GM23338 (cell line): ENCODE results near the gene KRT79. TPM values are rescaled to one million over a fixed set of nuclear protein-coding genes. Genes with fewer than 3 reads are reported as not detected.

Experiments used
- ATAC-seq: fragments of 200-7000 bp; cut with Tn5 transposase; 3 replicates; pipeline ENCODE4 v1.9.1; 2020
- DNase-seq: peaks from one replicate; pipeline ENCODE4 v3.0.0-alpha.2; 2015; ENCODE audit warnings: low spot score
- H2AFZ ChIP-seq: fragments of 200-600 bp; sonication (generic); 2 replicates; pipeline ENCODE4 v1.8.0; 2016; ENCODE audit warnings: antibody characterized with exemption, mild to moderate bottlenecking, moderate library complexity
- H3F3A ChIP-seq: fragments of 200-600 bp; sonication (generic); replicated peaks from 2 replicates; pipeline ENCODE4 v1.8.0; 2017; ENCODE audit warnings: antibody characterized with exemption, mixed run types, low read depth
- H3K27ac ChIP-seq: fragments of 200-600 bp; sonication (generic); 2 replicates; pipeline ENCODE4 v1.6.1; 2016; ENCODE audit warnings: low read depth
- H3K27me3 ChIP-seq: fragments of 200-600 bp; sonication (generic); 2 replicates; pipeline ENCODE4 v1.8.0; 2016; ENCODE audit warnings: mild to moderate bottlenecking, mixed run types, moderate library complexity; ENCODE audit not compliant: insufficient read depth
- H3K36me3 ChIP-seq: fragments of 200-600 bp; sonication (generic); 2 replicates; pipeline ENCODE4 v1.8.0; 2016; ENCODE audit warnings: mild to moderate bottlenecking; ENCODE audit not compliant: insufficient read depth
- H3K4me1 ChIP-seq: fragments of 200-600 bp; sonication (generic); 2 replicates; pipeline ENCODE4 v1.8.0; 2016; ENCODE audit warnings: mild to moderate bottlenecking, moderate library complexity; ENCODE audit not compliant: insufficient read depth
- H3K4me2 ChIP-seq: fragments of 200-600 bp; sonication (generic); 2 replicates; pipeline ENCODE4 v1.7.1; 2017; ENCODE audit warnings: mixed run types
- H3K4me3 ChIP-seq: fragments of 200-600 bp; sonication (generic); 2 replicates; pipeline ENCODE4 v1.6.1; 2016; ENCODE audit warnings: mixed run types
- H3K79me2 ChIP-seq: fragments of 200-600 bp; sonication (generic); replicated peaks from 2 replicates; pipeline ENCODE4 v1.8.0; 2017; ENCODE audit warnings: mild to moderate bottlenecking; ENCODE audit not compliant: insufficient read depth
- H3K9me2 ChIP-seq: fragments of 200-600 bp; sonication (generic); 2 replicates; pipeline ENCODE4 v1.8.0; 2017; ENCODE audit not compliant: insufficient read depth
- H4K20me1 ChIP-seq: fragments of 200-600 bp; sonication (generic); replicated peaks from 2 replicates; pipeline ENCODE4 v1.8.0; 2017; ENCODE audit warnings: mild to moderate bottlenecking; ENCODE audit not compliant: insufficient read depth
- H3K27ac Mint-ChIP-seq: 2 replicates; pipeline ENCODE4 v1.8.0; 2020; ENCODE audit warnings: inconsistent platforms, mild to moderate bottlenecking, moderate library complexity, mixed read lengths
- H3K27me3 Mint-ChIP-seq: 3 replicates; pipeline ENCODE4 v1.8.0; 2022; ENCODE audit warnings: low read depth, mild to moderate bottlenecking, moderate library complexity, mixed read lengths, inconsistent platforms; ENCODE audit not compliant: insufficient read depth, poor library complexity
- H3K36me3 Mint-ChIP-seq: 3 replicates; pipeline ENCODE4 v1.8.0; 2021; ENCODE audit warnings: low read depth, mild to moderate bottlenecking, inconsistent platforms, moderate library complexity, mixed read lengths
- H3K4me1 Mint-ChIP-seq: 3 replicates; pipeline ENCODE4 v1.8.0; 2020; ENCODE audit warnings: mild to moderate bottlenecking, inconsistent platforms, mixed read lengths
- H3K4me3 Mint-ChIP-seq: 3 replicates; pipeline ENCODE4 v1.8.0; 2021; ENCODE audit warnings: moderate library complexity, mild to moderate bottlenecking, inconsistent platforms, mixed read lengths
- H3K9me3 Mint-ChIP-seq: 3 replicates; pipeline ENCODE4 v1.8.0; 2020; ENCODE audit warnings: moderate library complexity, mild to moderate bottlenecking, inconsistent platforms, mixed read lengths
- CREB1 ChIP-seq: fragments of 250-450 bp; sonication (Bioruptor Pico); IDR thresholded peaks from 2 replicates; pipeline ENCODE4 v1.5.0; 2020; ENCODE audit warnings: low read depth, mild to moderate bottlenecking, moderate library complexity
- EZH2 ChIP-seq: fragments of 200-600 bp; sonication (generic); IDR thresholded peaks from one replicate; pipeline ENCODE4 v1.8.0; 2017; ENCODE audit warnings: antibody characterized with exemption, mild to moderate bottlenecking, low read depth; ENCODE audit not compliant: unreplicated experiment
- EZH2phosphoT487 ChIP-seq: fragments of 200-600 bp; sonication (generic); IDR thresholded peaks from one replicate; pipeline ENCODE4 v1.8.1; 2018; ENCODE audit warnings: antibody characterized with exemption; ENCODE audit not compliant: unreplicated experiment
- JUNB ChIP-seq: IDR thresholded peaks from one replicate; pipeline ENCODE4 v1.6.1; 2016; ENCODE audit warnings: antibody characterized with exemption; ENCODE audit not compliant: unreplicated experiment
- POLR2AphosphoS5 ChIP-seq: IDR thresholded peaks from 2 replicates; pipeline ENCODE4 v1.6.1; 2016; ENCODE audit warnings: antibody characterized with exemption, low read depth
- STAT1 ChIP-seq: IDR thresholded peaks from one replicate; pipeline ENCODE4 v1.6.1; 2016; ENCODE audit warnings: antibody characterized with exemption; ENCODE audit not compliant: unreplicated experiment
- ZNF114 ChIP-seq: fragments of 250-450 bp; sonication (Bioruptor Pico); IDR thresholded peaks from 2 replicates; pipeline ENCODE4 v1.5.0; 2020; ENCODE audit warnings: mild to moderate bottlenecking, moderate library complexity
- ZNF331 ChIP-seq: fragments of 250-450 bp; sonication (Bioruptor Pico); IDR thresholded peaks from 2 replicates; pipeline ENCODE4 v1.5.0; 2020; ENCODE audit warnings: low read depth, mild to moderate bottlenecking, moderate library complexity
- polyA plus RNA-seq: library from polyadenylated mRNA; unstranded; fragments of >200 nt; fragmentation: Nextera tagmentation; extraction: Ambion mirVana; gene quantifications from 2 replicates; pipeline ENCODE4 v1.2.1, GENCODE V29; 2016
- total RNA-seq: library from RNA; depleted of rRNA; stranded (reverse); fragments of >200 nt; shearing (Covaris generic); gene quantifications from 2 replicates; pipeline ENCODE4 v1.2.3, GENCODE V29; 2014
- TF ChIP-seq, protein P1 (sequence below), 2 experiments: fragments of 200-600 bp in 1 of 2; sonication (generic) in 1 of 2; conservative IDR thresholded peaks; 2 replicates each; pipeline versions ENCODE4 v1.5.1 to v1.6.1; 2016 to 2017; ENCODE audit warnings: antibody characterized with exemption in 2 of 2, low read depth in 2 of 2, mild to moderate bottlenecking in 2 of 2, moderate library complexity in 1 of 2
- TF ChIP-seq, protein P2 (sequence below): IDR thresholded peaks from one replicate; pipeline ENCODE4 v1.6.1; 2018; ENCODE audit warnings: antibody characterized with exemption; ENCODE audit not compliant: unreplicated experiment
- TF ChIP-seq, protein P3 (sequence below): fragments of 250-450 bp; sonication (Bioruptor Pico); IDR thresholded peaks from 2 replicates; pipeline ENCODE4 v1.5.0; 2020; ENCODE audit warnings: mild to moderate bottlenecking, moderate library complexity

The KRT79 gene
- total and polyA plus RNA-seq, 2 experiments from 2014 or later, result 0.21 TPM; not detected in 1

DNA sequence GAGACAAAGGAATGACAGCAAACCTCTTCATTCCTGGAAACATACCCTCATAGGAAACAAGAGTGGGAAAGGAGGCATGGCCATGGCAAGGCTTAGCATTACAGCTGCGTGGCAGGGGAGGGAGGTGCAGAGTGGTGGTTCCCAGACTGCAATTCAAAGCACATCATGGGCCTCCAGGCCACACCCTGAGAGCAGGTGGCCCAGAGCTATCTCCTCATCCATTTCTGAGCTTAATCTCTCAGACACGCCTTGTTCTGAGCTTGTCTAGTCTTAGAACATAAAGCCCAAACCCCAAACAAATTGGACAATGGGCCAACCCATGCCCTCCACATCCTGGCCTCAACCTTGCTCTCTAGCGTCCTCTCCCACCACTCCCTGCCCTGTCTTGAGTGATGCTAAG, 32.3 kb downstream of the KRT79 start (continued):
- TF ChIP-seq, protein P1, sequence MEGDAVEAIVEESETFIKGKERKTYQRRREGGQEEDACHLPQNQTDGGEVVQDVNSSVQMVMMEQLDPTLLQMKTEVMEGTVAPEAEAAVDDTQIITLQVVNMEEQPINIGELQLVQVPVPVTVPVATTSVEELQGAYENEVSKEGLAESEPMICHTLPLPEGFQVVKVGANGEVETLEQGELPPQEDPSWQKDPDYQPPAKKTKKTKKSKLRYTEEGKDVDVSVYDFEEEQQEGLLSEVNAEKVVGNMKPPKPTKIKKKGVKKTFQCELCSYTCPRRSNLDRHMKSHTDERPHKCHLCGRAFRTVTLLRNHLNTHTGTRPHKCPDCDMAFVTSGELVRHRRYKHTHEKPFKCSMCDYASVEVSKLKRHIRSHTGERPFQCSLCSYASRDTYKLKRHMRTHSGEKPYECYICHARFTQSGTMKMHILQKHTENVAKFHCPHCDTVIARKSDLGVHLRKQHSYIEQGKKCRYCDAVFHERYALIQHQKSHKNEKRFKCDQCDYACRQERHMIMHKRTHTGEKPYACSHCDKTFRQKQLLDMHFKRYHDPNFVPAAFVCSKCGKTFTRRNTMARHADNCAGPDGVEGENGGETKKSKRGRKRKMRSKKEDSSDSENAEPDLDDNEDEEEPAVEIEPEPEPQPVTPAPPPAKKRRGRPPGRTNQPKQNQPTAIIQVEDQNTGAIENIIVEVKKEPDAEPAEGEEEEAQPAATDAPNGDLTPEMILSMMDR (conservative IDR thresholded peaks at IDR 0.05; ENCODE audit: low read depth in 2 of 2), result no peak
- TF ChIP-seq POLR2AphosphoS5, result no peak
- TF ChIP-seq ZNF114 (CRISPR knock-in tag), result no peak
- TF ChIP-seq ZNF331 (CRISPR knock-in tag), result no peak

DNA sequence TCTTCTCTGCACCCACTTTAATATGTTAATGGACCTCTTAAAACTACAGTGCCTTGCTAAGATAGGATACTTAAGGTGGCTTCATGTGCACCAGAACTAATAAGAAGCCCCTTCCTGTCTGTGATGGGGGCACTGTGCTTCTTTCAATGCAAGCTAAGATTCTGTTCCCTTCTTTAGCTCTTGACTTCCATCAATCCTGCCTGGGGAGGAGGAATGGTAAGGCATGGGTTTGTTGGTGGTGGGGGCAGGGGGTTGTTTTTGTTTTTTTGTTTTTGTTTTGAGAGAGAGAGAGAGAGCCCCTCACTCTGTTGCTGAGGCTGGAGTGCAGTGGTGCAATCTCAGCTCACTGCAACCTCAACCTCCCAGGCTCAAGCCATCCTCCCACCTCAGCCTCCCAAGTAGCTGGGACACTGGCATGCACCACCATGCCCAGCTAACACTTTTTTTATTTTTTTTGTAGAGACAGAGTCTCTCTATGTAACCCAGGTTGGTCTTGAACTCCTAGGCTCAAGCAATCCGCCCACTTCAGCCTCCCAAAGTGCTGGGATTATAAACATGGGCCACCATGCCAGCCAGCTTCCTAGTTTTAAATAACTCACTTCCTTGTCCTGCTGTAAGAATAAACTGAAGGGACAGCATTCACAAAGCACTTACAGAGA, 33.7 kb downstream of the KRT79 start:
- no peak overlapping the region for H3K27ac ChIP-seq
- H3K4me3 ChIP-seq, result 0 out of 2 replicates have a peak overlapping the region, but pooled peaks have one; percentile 26
- H3K36me3 Mint-ChIP-seq, result no peaks in the 10 kb centered on the region
- H3K4me1 Mint-ChIP-seq, result peaks cover 36% of the 10 kb centered on the region
- peaks cover 37% of the 10 kb centered on the region for H3K4me1 ChIP-seq
- TF ChIP-seq STAT1 (no peak), EZH2phosphoT487 (no peak), ZNF331 (CRISPR knock-in tag) (no peak), EZH2 (no peak), POLR2AphosphoS5 (no peak), CREB1 (no peak), JUNB (no peak), ZNF114 (CRISPR knock-in tag) (no peak)
- TF ChIP-seq, protein P2, sequence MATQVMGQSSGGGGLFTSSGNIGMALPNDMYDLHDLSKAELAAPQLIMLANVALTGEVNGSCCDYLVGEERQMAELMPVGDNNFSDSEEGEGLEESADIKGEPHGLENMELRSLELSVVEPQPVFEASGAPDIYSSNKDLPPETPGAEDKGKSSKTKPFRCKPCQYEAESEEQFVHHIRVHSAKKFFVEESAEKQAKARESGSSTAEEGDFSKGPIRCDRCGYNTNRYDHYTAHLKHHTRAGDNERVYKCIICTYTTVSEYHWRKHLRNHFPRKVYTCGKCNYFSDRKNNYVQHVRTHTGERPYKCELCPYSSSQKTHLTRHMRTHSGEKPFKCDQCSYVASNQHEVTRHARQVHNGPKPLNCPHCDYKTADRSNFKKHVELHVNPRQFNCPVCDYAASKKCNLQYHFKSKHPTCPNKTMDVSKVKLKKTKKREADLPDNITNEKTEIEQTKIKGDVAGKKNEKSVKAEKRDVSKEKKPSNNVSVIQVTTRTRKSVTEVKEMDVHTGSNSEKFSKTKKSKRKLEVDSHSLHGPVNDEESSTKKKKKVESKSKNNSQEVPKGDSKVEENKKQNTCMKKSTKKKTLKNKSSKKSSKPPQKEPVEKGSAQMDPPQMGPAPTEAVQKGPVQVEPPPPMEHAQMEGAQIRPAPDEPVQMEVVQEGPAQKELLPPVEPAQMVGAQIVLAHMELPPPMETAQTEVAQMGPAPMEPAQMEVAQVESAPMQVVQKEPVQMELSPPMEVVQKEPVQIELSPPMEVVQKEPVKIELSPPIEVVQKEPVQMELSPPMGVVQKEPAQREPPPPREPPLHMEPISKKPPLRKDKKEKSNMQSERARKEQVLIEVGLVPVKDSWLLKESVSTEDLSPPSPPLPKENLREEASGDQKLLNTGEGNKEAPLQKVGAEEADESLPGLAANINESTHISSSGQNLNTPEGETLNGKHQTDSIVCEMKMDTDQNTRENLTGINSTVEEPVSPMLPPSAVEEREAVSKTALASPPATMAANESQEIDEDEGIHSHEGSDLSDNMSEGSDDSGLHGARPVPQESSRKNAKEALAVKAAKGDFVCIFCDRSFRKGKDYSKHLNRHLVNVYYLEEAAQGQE, result no peak
- TF ChIP-seq, protein P3, sequence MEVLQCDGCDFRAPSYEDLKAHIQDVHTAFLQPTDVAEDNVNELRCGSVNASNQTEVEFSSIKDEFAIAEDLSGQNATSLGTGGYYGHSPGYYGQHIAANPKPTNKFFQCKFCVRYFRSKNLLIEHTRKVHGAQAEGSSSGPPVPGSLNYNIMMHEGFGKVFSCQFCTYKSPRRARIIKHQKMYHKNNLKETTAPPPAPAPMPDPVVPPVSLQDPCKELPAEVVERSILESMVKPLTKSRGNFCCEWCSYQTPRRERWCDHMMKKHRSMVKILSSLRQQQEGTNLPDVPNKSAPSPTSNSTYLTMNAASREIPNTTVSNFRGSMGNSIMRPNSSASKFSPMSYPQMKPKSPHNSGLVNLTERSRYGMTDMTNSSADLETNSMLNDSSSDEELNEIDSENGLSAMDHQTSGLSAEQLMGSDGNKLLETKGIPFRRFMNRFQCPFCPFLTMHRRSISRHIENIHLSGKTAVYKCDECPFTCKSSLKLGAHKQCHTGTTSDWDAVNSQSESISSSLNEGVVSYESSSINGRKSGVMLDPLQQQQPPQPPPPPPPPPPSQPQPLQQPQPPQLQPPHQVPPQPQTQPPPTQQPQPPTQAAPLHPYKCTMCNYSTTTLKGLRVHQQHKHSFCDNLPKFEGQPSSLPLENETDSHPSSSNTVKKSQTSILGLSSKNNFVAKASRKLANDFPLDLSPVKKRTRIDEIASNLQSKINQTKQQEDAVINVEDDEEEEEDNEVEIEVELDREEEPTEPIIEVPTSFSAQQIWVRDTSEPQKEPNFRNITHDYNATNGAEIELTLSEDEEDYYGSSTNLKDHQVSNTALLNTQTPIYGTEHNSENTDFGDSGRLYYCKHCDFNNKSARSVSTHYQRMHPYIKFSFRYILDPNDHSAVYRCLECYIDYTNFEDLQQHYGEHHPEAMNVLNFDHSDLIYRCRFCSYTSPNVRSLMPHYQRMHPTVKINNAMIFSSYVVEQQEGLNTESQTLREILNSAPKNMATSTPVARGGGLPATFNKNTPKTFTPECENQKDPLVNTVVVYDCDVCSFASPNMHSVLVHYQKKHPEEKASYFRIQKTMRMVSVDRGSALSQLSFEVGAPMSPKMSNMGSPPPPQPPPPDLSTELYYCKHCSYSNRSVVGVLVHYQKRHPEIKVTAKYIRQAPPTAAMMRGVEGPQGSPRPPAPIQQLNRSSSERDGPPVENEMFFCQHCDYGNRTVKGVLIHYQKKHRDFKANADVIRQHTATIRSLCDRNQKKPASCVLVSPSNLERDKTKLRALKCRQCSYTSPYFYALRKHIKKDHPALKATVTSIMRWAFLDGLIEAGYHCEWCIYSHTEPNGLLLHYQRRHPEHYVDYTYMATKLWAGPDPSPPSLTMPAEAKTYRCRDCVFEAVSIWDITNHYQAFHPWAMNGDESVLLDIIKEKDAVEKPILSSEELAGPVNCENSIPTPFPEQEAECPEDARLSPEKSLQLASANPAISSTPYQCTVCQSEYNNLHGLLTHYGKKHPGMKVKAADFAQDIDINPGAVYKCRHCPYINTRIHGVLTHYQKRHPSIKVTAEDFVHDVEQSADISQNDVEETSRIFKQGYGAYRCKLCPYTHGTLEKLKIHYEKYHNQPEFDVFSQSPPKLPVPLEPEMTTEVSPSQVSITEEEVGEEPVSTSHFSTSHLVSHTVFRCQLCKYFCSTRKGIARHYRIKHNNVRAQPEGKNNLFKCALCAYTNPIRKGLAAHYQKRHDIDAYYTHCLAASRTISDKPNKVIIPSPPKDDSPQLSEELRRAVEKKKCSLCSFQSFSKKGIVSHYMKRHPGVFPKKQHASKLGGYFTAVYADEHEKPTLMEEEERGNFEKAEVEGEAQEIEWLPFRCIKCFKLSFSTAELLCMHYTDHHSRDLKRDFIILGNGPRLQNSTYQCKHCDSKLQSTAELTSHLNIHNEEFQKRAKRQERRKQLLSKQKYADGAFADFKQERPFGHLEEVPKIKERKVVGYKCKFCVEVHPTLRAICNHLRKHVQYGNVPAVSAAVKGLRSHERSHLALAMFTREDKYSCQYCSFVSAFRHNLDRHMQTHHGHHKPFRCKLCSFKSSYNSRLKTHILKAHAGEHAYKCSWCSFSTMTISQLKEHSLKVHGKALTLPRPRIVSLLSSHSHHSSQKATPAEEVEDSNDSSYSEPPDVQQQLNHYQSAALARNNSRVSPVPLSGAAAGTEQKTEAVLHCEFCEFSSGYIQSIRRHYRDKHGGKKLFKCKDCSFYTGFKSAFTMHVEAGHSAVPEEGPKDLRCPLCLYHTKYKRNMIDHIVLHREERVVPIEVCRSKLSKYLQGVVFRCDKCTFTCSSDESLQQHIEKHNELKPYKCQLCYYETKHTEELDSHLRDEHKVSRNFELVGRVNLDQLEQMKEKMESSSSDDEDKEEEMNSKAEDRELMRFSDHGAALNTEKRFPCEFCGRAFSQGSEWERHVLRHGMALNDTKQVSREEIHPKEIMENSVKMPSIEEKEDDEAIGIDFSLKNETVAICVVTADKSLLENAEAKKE (CRISPR knock-in tag), result no peak
- no peaks in the 10 kb centered on the region for H4K20me1 ChIP-seq
- 0 out of 2 replicates have a peak overlapping the region, but pooled peaks have one; percentile 8 for H3K27ac Mint-ChIP-seq
- H3K27me3 ChIP-seq, result no peaks in the 10 kb centered on the region
- H3K9me2 ChIP-seq, result no peaks in the 10 kb centered on the region
- no peaks in the 10 kb centered on the region for H3K36me3 ChIP-seq
- H3K79me2 ChIP-seq, result no peaks in the 10 kb centered on the region
- H3K27me3 Mint-ChIP-seq, result peaks cover 4% of the 10 kb centered on the region
- H3F3A ChIP-seq, result no peaks in the 10 kb centered on the region
- H3K4me2 ChIP-seq, result peak overlapping the region; percentile 73
- H3K9me3 Mint-ChIP-seq, result no peaks in the 10 kb centered on the region
- H2AFZ ChIP-seq, result no peak overlapping the region; the same call in 1 of the 2 replicates
- no peak overlapping the region for H3K4me3 Mint-ChIP-seq
- no peak for ATAC-seq
- DNase-seq, result no peak
